Uterus (tissue), 4 donors: ENCODE results near the gene SHISA5. TPM values are rescaled to one million over a fixed set of nuclear protein-coding genes. Genes with fewer than 3 reads are reported as not detected.
"Not testable (repeated sequence)": the region's sequence is repeated elsewhere in the genome, so short reads cannot be mapped to it uniquely, and the experiment has no call there.

Source experiments
- DNase-seq, 2 donors: peaks; one replicate each; pipeline ENCODE4 v3.0.0-alpha.2; 2019 to 2020
- H3K27ac ChIP-seq, 2 donors: fragments of 200-600 bp; sonication (generic); 1 replicate in 1 of 2; 2 replicates in 1 of 2; pipeline ENCODE4 v1.5.1; 2016 to 2018
- H3K27me3 ChIP-seq, 2 donors: fragments of 200-600 bp; sonication (generic); one replicate each; pipeline ENCODE4 v1.5.1; 2018 to 2019; ENCODE audit warnings: control low read depth in 1 of 2
- H3K36me3 ChIP-seq, 2 donors: fragments of 200-600 bp; sonication (generic); one replicate each; pipeline ENCODE4 v1.5.1; 2019; ENCODE audit warnings: control low read depth in 1 of 2
- H3K4me1 ChIP-seq, 2 donors: fragments of 200-600 bp; sonication (generic); one replicate each; pipeline ENCODE4 v1.5.1; 2018 to 2019; ENCODE audit warnings: control low read depth in 1 of 2
- H3K4me3 ChIP-seq, 2 donors: fragments of 200-600 bp; sonication (generic); 1 replicate in 1 of 2; 2 replicates in 1 of 2; pipeline ENCODE4 v1.5.1; 2018 to 2019; ENCODE audit warnings: mild to moderate bottlenecking in 1 of 2
- H3K9me3 ChIP-seq, 2 donors: fragments of 200-600 bp; sonication (generic); one replicate each; pipeline ENCODE4 v1.5.1; 2019; ENCODE audit warnings: control low read depth in 1 of 2
- CTCF ChIP-seq, 4 experiments: fragments of 200-600 bp in 2 of 4; fragments of 450-650 bp in 2 of 4; sonication (generic) in 2 of 4; IDR thresholded peaks; one replicate each; pipeline ENCODE4 v1.5.1; 2016 to 2019; ENCODE audit warnings: antibody characterized with exemption in 4 of 4, mild to moderate bottlenecking in 2 of 4, moderate library complexity in 1 of 4
- POLR2A ChIP-seq, 2 donors: fragments of 450-650 bp; IDR thresholded peaks; one replicate each; pipeline ENCODE4 v1.6.1; 2016; ENCODE audit warnings: antibody characterized with exemption in 2 of 2, mild to moderate bottlenecking in 1 of 2, moderate library complexity in 1 of 2
- intact Hi-C: fragments of 100-400 bp; cut with DNase I; formaldehyde crosslinking; loops from one replicate; pipeline ENCODE4 v1.15.1; 2023; ENCODE audit warnings: low total_unique reads
- total RNA-seq, 4 donors: library from RNA; depleted of rRNA in 3 of 4; stranded (reverse); fragments of >200 nt in 3 of 4; gene quantifications; one replicate each; pipeline versions ENCODE4 v1.1.0 to v1.2.4, GENCODE V29; 2014 to 2023
- donor health status: DM: yes; HTN: yes; CAD: no.

SHISA5 gene
- total RNA-seq, 4 donors from 2014 or later = 52.4 to 210 (median 72.8) TPM

DNA sequence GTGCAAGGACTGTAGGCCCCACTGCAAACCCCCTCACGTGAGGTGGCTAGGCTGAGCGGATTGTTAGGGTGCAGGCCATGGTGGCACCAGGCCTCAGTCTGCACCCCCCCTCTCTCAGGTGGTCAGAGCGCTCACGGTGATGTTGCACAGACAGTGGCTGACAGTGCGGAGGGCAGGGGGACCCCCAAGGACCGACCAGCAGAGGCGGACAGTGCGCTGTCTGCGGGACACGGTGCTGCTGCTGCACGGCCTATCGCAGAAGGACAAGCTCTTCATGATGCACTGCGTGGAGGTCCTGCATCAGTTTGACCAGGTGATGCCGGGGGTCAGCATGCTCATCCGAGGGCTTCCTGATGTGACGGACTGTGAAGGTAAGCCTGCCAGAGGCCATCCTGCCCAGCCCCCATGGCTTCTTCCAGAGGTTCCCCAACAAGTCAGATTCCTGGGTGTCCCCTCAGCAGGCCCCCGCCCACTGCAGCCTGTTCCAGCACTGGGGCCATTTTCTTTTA lies 39.2 kb downstream of the SHISA5 start:
- intact Hi-C loops = loop anchor here (5.0 kb wide), 1 partner anchor 83 kb away; no protein-coding TSS in a partner anchor
- Histone ChIP-seq H3K4me3 (no peak overlapping the region), H3K27ac (peak overlapping the region; percentile 99 to 100), H3K36me3 (no peaks in the 10 kb centered on the region), H3K4me1 (peaks cover 10 to 16% of the 10 kb centered on the region in 2 donors), H3K9me3 (no peaks in the 10 kb centered on the region), H3K27me3 (no peaks in the 10 kb centered on the region)
- no peak for DNase-seq
- TF ChIP-seq CTCF (IDR thresholded peaks at IDR 0.05) = no peak

DNA sequence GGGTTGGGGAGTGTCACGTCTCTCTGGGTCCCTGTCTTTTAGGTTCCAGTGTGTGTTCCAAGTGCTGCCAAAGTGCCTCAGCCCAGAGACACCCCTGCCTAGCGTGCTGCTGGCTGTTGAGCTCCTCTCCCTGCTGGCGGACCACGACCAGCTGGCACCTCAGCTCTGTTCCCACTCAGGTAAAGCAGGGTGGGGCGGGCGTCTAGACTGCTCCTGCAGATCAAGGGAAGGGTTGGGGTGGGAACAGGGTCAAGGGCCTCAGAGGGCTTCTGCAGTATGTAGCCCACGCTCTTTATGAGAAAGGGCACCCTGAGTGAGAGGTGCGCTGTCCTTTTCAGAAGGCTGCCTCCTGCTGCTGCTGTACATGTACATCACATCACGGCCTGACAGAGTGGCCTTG lies 40.3 kb downstream of the SHISA5 start:
- Histone ChIP-seq H3K36me3 (no peaks in the 10 kb centered on the region), H3K4me3 (no peak overlapping the region), H3K9me3 (no peaks in the 10 kb centered on the region), H3K4me1 (peaks cover 10 to 15% of the 10 kb centered on the region in 2 donors), H3K27ac (no peak overlapping the region), H3K27me3 (no peaks in the 10 kb centered on the region)
- intact Hi-C loops = no loop called here
- TF ChIP-seq POLR2A (IDR thresholded peaks at IDR 0.05) (no peak), CTCF (IDR thresholded peaks at IDR 0.05) (no peak)
- no peak for DNase-seq

DNA sequence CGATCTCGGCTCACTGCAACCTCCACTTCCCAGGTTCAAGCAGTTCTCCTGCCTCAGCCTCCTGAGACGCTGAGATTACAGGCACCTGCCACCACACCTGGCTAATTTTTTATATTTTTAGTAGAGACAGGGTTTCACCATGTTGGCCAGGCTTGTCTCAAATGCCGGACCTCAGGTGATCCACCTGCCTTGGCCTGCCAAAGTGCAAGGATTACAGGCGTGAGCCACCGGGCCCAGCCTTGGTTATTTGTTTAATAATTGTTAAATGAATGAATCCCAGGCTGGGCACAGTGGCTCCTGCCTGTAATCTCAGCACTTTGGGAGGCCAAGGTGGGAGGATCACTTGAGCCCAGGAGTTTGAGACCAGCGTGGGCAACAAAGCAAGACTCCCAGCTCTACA lies 42.2 kb downstream of the SHISA5 start:
- DNase-seq, H3K4me1 ChIP-seq, H3K27ac ChIP-seq, H3K4me3 ChIP-seq, H3K27me3 ChIP-seq, intact Hi-C loops, H3K36me3 ChIP-seq, H3K9me3 ChIP-seq: not testable (repeated sequence)

GRCh38 chr3:48460517-48460902 lies 43.5 kb downstream of the SHISA5 start:
- no peaks in the 10 kb centered on the region for H3K9me3 ChIP-seq
- H3K4me3 ChIP-seq = no peak overlapping the region
- peaks cover 0 to 3% of the 10 kb centered on the region in 2 donors for H3K4me1 ChIP-seq
- H3K27ac ChIP-seq = no peak overlapping the region
- intact Hi-C loops = no loop called here
- TF ChIP-seq POLR2A (IDR thresholded peaks at IDR 0.05) = no peak
- no peak for TF ChIP-seq CTCF (IDR thresholded peaks at IDR 0.05)
- no peaks in the 10 kb centered on the region for H3K36me3 ChIP-seq
- H3K27me3 ChIP-seq = no peaks in the 10 kb centered on the region
- DNase-seq = no peak

GRCh38 chr3:48459773-48460516 lies 44.0 kb downstream of the SHISA5 start:
- TF ChIP-seq POLR2A (IDR thresholded peaks at IDR 0.05) = no peak
- no peak for TF ChIP-seq CTCF (IDR thresholded peaks at IDR 0.05)
- DNase-seq = no peak
- Histone ChIP-seq H3K9me3 (no peaks in the 10 kb centered on the region), H3K27ac (no peak overlapping the region), H3K36me3 (no peaks in the 10 kb centered on the region), H3K4me3 (no peak overlapping the region), H3K27me3 (no peaks in the 10 kb centered on the region), H3K4me1 (peaks cover 0 to 2% of the 10 kb centered on the region in 2 donors)
- intact Hi-C loops = no loop called here
